Activated gamma-delta T cell (primary cell): ENCODE data around the gene CBL.

Experiments
- DNase-seq: peaks from one replicate; lab custom pipeline; 2025; lab: John Stamatoyannopoulos, UW

The CBL gene

DNA sequence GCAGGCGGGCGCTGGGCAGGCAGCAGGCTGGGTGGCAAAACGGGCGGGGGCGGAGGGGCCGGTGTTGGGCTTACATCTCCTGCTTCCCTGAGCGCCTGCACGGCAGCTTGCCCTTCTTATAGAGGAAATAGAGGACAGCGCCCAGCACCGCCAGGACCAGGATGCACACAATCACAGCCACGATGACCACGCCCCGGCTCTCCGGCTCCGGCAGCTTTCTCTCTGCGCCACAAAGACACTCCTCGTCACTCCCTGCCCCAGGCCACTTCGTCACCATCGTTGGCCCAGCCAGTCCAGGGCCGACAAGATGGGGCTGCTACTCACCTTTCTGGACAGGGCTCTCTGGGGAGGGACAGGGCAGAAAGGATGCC, 104.5 kb downstream of the CBL start:
- no peak for DNase-seq

DNA sequence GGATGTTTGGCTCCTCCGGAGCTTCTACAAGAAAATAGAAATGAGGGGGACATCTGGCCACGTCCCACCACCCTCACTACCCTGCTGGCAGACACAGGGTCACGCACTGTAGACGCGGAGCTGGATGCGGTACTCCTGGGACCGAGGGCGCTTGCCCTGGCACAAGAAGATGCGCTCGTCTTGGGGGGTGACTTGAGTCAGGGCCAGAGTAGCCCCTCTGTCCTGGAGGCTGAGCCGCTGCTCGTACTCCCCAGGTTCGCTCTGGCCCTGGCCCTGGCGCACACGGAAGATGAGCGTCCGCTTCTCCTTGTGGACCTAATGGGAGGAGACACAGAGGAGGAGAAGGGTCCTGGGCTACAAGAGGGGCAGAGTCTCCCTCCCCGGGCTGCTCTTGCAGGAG, 108.6 kb downstream of the CBL start:
- no peak for DNase-seq

DNA sequence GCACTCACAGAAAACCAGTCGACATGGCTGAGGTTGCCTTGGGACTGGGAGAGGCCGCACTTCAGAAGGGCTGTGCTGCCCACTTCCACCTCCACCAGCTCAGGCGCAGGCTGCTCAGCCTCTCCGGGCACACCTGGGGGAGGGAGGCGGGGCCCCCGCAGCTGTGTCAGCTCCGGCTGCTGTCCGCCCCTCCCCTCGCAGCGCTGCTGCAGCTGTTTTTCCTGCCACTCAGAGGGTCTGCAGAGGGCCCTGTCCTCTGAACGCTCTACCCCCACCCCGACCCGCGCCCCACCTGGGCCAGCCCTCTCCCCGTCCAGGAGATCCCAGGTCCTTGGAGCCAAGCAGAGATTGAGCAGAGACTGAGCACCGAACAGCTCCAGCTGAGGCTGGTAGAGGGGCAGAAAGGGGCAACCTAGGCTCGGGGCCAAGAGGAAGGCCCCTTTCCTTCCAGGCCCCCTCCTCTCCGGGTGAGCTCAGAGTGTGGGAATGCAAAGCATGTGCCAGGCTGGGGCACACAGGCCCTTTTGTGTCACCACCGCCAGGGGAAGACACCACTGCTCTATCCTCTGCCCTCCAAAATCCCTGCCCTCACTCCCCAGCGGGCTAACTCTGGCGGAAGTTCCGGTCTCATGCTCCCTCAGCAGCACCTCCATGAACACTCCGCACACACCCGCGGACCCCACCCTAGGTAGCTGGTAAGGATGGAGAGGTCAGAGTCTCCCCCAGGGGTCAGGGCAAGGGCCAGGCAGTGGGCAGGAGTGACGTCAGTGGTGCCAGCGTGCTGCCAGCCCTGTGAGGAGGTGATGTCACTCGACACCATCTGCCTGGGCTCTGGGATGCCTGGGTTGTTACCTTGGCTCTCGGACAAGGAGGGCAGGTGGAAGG, 109.2 kb downstream of the CBL start:
- DNase-seq = no peak

DNA sequence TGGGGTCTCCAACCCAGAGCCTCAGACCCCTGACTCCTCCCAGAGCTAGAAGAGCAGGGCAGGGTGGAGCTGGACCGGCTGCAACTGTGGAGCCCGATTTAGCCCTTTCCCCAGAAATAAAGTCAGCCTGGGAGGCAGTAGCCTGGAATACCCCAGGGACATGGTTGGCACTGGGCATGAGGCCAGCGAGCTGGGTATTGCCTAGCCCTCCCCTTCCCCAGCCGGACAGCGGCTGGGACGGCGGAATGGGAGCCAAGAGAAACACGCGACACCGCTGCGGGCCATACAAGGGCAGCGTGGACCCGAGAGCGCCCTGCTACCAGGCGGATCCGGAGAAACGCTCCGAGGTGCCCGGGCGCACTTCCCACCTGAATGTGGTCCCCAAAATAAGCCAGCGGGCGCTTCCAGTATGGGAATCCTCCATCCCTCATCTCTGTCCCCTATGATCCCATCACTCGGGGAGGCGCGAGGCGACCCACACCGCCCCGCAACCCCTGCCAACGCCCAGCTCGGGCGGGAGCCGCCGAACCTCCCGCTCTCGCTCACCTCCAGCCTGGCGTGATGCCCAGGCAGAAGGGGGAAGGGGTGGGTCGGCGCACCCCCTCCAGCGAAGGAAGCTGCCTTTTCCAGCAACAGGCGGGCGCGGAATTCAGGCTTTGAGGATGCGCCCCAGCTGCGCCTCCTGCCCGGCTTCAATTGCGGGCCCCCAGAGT, 110.0 kb downstream of the CBL start:
- DNase-seq = no peak

DNA sequence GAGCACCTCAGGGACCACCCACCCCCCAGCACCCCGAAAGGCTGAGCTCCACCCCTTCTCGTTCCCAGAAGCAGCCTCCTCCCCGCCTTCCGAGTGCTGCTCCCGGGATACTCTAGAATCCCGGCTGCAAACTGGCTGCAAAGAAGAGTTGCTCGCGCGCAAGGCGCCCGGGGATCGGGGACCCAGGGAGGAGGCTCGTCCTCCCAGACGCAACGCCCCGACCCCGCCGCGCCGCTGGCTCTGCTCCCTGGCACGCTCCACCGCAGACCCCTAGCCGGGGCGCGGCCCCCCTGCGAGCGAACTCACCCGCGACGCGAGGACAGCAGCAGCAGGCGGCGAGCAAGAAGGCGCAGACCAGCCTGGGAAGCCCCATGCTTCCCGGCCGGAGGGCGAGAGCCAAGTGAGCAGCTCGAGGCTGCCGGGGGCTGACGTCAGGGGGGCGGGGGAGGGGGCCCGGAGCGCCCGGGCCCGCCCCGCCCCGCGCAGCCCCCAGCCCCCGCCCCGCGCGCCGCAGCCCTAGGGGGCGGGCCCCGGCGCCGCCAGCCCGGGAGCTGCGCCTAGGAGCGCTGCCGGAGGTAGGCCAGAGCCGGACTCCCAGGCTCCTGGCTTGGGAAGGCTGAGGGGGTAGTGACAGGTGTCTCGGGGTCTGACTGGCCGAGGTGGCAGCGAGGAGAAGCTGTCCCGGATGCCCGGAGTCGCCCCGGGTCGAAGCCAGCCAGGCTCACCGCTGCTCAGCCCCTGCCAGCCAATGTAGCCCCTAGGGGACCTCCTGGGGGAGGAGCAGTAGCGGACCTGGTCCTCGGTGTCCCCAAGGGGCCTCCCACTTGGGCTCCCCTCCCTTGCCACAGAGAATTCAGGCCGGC, 110.8 kb downstream of the CBL start, which contains the start of gene MCAM:
MCAM (minus strand) TSS at position 402 of the 863 bp plus-strand sequence; CDS start at position 373, 29 bp downstream.
- DNase-seq = no peak

DNA sequence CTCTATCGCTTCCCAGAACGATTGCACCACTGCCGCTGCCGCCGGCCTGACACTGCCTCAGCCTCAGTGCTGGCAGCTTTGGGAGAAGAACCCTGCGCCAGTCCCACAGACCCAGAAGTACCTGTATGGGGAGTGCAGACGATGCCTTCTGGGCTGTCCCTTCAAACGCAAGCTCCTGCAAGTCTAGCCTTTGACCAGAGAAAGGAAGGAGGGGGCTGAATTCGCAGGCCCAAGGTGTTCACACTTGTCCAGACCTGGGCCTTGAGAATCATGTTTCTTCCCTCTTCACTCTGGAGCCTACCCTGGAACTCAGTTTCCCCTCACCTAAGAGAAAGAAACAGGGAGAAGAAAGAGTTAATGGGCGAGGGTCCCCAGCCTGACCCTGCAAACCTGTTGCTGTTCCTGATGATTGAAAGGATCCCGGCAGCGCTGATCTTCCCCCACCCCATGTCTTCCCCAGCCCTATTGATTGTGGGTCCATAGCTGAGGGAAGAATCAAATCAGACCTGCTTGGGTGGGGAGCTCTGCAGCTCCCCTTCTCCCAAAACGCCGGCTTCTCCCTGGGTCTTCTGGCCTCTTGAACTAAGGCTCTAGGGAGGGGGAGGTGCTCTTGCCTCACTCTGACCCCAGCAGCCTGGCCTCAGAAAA, 111.6 kb downstream of the CBL start:
- no peak for DNase-seq

DNA sequence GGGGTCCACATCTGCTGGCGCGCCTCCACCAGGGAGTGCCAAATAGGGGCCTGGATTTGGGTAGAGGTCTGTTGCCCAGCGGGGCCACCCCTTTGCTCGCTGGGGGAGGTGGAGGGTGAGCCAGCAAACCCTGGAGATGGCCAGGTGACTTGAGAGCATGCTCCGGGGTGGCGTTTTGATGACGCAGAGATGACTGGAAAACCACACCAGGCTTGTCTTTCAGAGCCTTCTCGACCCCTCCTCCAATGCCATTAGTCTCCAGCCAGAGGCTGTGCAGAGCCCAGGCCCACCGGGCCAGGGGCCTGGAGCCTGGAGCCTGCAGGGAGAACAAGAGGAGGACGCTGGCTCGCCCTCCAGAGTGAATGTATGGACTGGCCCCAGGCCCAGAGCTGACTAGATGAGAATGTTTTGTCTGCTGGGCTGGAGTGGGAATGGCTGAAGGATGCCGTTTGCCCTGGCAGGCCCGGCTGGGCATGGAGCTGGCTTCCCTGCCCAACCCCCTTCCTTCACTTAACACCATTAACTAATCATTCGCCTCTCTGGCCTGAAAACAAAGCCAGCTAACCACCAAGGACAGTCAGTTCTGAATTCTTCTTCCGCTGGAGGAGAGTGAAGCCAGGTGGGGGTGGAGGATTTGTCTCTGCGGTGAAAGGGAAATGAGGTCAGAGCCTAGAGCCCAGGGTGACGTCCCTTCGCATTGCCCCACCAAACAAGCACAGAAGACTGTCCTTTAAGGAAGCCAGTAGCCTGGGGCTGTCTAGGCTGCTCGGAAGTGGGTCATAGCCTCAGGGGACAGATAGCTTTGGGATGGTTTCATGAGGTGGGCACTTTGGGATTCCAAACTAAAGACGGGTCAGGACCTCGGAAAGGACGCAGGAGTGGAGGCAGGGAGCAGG, 112.3 kb downstream of the CBL start:
- no peak for DNase-seq

DNA sequence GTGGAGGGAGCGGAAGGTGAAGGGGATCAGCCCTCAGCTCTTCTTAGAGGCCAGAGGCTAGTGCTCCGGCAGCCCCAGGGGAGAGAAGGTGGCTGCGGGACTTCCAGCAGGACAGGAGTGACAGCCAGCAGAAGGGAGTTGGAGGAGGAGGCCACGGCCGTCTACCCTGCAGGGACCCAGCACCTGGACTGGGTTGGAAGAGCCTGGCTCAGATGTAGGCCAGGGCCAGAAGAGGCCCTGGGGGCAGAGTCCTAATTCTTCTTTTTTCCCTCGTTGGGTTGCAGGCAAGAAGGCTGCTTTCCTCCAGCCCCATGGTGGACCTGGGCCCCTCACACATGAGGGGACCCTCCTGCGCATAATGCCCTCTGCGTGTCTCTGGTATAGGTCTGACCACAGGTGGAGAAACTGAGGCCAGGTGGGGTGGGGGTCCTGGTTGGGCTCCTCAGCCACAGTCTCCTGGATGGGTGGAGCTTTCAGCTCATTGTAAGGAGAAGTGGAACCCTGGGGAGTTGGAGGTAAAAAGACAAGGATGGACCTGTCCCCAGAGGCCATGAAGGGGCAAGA, 113.1 kb downstream of the CBL start:
- no peak for DNase-seq

DNA sequence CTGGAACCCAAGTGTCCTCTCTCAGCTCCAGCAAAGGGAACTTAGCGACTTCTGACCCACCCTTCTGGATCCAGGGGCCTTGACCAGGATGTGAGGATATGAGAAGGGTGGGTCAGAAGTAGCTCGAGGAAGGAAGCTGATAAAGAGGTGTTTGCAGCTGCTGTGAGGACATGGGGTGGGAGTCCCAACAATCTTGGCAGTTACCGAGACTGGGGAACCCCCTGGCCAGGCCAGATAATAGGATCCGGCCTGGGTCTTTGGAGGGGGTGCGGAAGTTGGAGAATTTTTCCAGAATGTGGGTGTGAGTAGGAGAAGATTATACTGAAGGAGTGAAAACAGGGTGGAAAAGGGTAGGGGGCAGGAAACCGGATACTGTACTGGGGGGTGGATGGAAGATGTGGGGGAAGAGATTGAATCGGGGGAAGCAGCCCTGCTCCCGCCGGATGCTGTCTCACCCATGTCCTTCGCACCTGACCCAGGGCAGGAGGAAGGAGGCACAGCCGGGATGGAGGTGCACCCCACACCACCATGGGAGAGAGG, 113.6 kb downstream of the CBL start:
- DNase-seq = no peak

DNA sequence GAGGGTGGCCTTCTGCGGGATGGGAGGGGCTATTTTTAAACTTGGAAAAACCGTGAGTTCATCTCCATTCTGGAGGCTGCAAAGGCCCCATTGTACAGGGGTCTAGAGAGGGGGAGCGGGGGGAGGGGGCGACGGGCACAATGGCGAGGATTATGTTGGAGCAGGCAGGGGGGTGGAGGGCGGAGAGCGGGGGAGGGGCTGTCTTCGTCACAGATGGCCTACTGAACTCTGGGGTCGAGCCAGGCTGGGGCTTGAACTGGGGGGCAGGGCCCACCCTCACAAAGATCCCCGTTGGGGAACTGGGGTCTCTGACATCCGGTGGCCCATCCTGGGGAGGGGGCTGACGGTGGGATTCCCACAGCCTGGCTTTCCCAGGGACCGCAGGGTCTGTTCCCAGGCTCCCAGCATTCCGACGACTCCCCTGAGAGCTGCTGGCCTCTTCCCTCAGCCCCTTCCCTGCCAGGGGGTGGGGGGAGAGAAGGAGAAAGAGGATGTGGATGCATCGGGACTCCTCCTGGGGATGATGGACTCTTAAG, 114.2 kb downstream of the CBL start:
- no peak for DNase-seq

DNA sequence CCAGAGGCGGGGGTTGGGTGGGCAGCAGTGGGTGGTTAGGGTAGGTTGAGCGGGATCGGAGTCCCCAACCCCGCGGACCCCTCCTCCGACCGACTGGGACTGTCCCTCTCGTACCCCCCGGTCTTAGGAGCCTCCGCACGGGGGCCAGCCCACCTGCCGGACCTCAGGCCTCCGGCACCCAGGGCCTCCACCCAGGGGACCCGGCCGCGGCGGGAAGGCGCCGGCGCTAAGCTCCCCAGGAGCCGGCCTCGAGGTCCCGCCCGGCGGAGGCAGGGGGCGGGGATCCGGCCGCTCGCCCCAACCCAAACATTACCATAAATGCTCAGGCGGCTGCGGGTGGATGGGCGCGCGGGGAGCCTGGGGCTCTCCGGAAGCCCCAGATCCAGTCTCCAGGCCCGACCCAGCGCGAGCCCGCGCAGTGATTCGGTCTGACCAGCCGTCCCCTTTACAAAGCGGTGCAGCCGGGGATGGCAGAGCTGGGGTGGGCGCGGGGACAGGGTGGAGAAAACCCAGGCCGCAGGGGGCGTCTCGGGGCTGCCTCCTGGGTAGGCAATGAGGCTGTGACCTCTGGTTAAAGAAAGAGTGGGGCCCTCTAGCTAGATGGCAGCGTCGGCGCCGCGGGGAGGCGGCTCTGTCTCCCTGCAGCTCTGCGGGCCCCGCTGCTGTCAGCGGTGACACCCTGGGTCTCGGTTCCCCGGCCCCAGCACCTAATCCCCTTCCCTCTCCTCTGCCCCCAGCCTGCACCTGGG, 114.8 kb downstream of the CBL start:
- DNase-seq = peak; percentile 41

DNA sequence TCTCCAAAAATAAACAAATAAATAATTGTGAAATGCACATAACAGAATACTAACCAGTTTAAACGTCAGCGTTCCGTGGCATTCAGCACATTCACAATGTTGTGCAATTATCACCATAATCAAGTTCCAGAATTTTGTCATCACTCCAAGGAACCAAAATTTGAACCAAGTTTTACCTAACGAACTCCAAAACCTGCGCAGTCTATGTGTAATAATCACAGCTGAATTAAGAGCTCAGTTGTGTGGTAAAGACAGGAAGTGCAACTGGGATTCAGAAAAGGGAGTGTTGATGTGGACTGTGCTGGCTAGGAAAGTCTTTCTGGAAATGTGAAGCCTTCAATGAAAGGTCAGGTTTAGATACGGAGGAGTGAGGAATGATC, 116.2 kb downstream of the CBL start:
- no peak for DNase-seq

DNA sequence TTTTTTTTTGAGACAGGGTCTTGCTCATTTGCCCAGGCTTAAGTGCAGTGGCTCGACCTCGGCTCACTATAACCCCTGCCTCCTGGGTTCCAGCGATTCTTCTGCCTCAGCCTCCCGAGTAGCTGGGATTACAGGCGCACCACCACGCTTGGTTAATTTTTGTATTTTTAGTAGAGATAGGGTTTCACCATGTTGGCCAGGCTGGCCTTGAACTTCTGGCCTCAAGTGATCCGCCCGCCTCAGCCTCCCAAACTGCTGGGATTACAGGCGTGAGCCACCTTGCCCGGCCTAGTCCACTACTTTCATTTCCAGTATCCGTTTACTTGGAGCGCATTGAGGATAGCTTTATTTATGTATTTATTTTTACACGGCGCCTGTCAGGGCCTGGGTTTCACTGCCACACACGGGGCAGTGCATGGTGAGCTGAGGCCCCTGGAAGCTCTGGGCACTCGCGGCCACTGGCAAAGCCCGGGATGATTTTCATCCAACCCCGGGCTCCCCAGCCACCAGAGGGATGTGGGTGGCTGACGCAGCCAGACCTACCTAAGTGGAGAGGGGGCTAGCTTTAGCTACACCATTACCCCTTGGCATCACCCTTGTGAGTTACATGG, 116.9 kb downstream of the CBL start:
- no peak for DNase-seq

DNA sequence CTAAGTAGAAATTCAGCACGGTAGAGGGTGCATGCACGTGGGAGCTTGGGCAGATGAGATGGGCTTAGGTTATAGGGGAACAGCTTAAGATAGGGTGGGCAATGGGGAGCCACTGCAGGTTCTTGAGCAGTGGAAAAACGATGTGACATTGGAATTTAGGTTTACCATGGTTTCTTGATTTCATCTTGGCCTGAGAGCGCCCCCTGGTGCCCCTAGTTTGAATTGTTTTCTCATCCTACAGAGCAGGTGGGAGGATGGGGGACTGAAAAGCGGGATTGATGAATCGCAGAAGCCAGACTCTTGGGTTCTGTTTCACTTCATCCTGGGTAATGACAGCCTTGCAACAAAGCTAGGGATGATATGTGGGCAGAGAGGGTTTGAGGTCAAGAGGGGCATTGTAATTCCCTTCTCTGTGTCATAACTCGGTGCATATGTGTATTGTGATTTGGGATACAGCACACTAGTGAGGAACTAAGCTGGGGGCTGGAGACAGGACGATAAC, 117.4 kb downstream of the CBL start:
- no peak for DNase-seq

DNA sequence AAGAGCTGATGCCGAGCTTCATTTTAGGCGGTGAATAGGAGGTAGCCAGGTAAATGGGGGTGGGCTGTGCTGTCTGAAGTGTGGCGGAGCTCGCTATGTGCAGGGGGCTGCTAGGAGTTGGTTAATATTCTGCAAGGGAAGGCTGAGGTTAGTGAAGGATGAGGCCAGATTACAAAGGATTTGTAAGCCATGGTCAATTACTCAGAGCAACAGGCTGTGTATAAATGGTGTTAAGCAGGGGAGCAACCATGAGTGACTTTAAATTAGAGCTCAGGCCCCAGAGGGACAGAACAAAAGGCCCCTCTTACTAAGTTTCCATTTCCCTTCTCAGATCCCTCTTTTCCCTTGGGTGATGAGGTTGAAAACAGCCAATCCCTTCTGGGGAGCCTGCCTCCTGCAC, 118.0 kb downstream of the CBL start:
- DNase-seq = no peak

DNA sequence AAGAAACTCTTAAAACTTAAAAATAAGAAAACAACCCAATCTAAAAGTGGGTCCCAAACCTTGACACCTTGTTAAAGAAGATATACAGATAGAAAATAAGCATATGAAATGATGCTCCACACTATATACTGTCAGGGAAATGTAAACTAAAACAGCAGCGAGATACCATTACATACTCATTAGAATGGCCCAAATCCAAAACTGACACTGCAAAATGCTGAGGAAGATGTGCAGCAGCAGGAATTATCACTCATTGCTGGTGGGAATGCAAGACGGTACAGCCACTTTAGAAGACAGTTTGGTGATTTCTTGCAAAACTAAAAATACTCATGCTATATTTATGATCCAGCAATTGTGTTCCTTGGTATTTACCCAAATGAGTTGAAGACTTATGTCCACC, 123.2 kb downstream of the CBL start:
- DNase-seq = no peak

DNA sequence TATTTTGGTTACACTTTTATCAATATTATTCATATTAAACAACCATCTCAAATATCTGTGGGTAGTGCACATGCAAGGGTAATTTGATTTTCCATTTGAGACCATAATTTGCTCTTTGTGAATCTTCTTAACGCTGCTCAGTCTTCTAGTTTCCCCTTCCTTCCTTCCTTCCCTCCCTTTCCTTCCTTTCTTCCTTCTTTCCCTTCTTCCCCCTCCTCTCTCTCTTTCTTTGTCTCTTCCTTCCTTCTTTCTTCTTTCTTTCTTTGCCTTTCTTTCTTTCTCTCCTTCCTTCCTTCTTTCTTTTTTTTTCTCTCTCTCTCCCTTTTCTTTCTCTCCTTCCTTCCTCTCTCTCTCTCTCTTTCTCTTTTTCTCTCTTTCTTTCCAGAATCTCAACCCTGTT, 124.1 kb downstream of the CBL start:
- no peak for DNase-seq

DNA sequence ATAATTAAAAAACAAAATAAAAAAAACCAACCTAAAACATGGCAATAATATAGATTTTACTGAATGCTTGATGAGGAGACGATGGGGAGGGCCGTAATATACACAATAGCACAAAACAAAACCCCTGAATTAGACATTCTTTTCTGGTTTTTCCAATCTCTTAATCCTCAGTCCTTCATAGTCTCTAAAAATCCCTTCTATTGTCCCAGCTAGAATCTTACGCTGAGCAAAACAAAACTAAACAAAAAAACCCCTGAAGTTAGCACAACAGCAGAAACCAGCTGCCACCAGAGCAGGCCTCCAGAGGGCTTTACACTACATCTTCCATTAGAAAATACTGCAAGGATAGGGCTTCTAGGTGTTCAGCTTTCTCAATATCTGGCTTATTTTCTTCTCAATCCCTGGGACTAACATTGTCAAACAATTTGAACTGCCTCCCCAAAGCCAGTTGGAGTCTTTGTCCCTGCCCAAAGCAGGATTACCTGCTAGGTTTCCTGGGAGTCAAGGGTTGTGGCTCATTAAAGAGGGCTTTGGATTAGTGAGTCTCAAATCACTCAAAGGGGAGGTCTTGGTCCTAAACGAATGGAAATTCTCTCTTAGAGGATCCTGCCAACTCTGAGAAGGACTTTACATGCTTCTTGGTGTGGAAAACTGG, 126.1 kb downstream of the CBL start:
- no peak for DNase-seq
